ENCODE data around the gene SLC1A2. TPM values are rescaled to one million over a fixed set of nuclear protein-coding genes. Genes with fewer than 3 reads are reported as not detected.

Gene SLC1A2
- total RNA-seq, 4 donors from 2014 or later: 0.27 to 0.80 (median 0.79) TPM; not detected in 1

GRCh38 chr11:35360055-35360530, 59.3 kb downstream of the SLC1A2 start:
- in situ Hi-C loops (cut with MboI; ENCODE audit: low pct_ligation_motif_present in 1 of 4, low pct_unique_long_range_greater_than_20kb in 1 of 4, low sequenced_read_pairs in 3 of 4) (no loop called here), intact Hi-C loops (cut with DNase I; ENCODE audit: low total_unique reads) (no loop called here)
- 47 to 84% methylated on average over 4 to 7 of the region's 7 CpGs for WGBS, 2 donors (ENCODE audit: low coverage in 1 of 2)
- Histone ChIP-seq H3K36me3 (no peaks in the 10 kb centered on the region), H3K27ac (no peak overlapping the region), H3K4me3 (no peak overlapping the region), H3K9me3 (no peaks in the 10 kb centered on the region), H3K27me3 (no peaks in the 10 kb centered on the region), H3K4me1 (peaks cover 0 to 7% (median 4%) of the 10 kb centered on the region in 4 donors)
- no peak for TF ChIP-seq CTCF (IDR thresholded peaks at IDR 0.05)
- TF ChIP-seq POLR2AphosphoS5 (IDR thresholded peaks at IDR 0.05): no peak
- TF ChIP-seq EP300 (IDR thresholded peaks at IDR 0.05; ENCODE audit: low read depth): no peak
- no peak for TF ChIP-seq POLR2A (IDR thresholded peaks at IDR 0.05)
- DNase-seq: no peak

- in situ Hi-C loops (cut with MboI; ENCODE audit: low pct_ligation_motif_present in 1 of 4, low pct_unique_long_range_greater_than_20kb in 1 of 4, low sequenced_read_pairs in 3 of 4) (loop anchor here in 1 of 4 donors (10.0 kb wide), 1 partner anchor 55 kb away; the partner anchor contains the start of gene SLC1A2), intact Hi-C loops (cut with DNase I; ENCODE audit: low total_unique reads) (no loop called here)
- no peak for DNase-seq
- Histone ChIP-seq H3K27me3 (no peaks in the 10 kb centered on the region), H3K9me3 (no peaks in the 10 kb centered on the region), H3K4me3 (no peak overlapping the region), H3K4me1 (peaks cover 0 to 7% (median 4%) of the 10 kb centered on the region in 4 donors), H3K27ac (no peak overlapping the region), H3K36me3 (no peaks in the 10 kb centered on the region)
- 61 to 65% methylated on average over 3 of the region's 3 CpGs for WGBS, 2 donors (ENCODE audit: low coverage in 1 of 2)
- TF ChIP-seq POLR2A (IDR thresholded peaks at IDR 0.05) (no peak), CTCF (IDR thresholded peaks at IDR 0.05) (no peak)
Measured at GRCh38 chr11:35359321-35360054, 59.9 kb downstream of the SLC1A2 start.

- in situ Hi-C loops (cut with MboI; ENCODE audit: low pct_ligation_motif_present in 1 of 4, low pct_unique_long_range_greater_than_20kb in 1 of 4, low sequenced_read_pairs in 3 of 4): loop anchor here in 1 of 4 donors (10.0 kb wide), 1 partner anchor 56 kb away; the partner anchor contains the start of gene SLC1A2
- Histone ChIP-seq H3K4me1 (peaks cover 0 to under 1% (median 0%) of the 10 kb centered on the region in 4 donors), H3K36me3 (no peaks in the 10 kb centered on the region), H3K4me3 (no peak overlapping the region), H3K9me3 (no peaks in the 10 kb centered on the region), H3K27me3 (no peaks in the 10 kb centered on the region), H3K27ac (no peak overlapping the region)
- DNase-seq: no peak
- TF ChIP-seq EP300 (IDR thresholded peaks at IDR 0.05; ENCODE audit: low read depth) (no peak), POLR2A (IDR thresholded peaks at IDR 0.05) (no peak), CTCF (IDR thresholded peaks at IDR 0.05) (no peak), POLR2AphosphoS5 (IDR thresholded peaks at IDR 0.05) (no peak)
- intact Hi-C loops (cut with DNase I; ENCODE audit: low total_unique reads): no loop called here
Measured at GRCh38 chr11:35358391-35358790, 61.0 kb downstream of the SLC1A2 start.

- H3K9me3 ChIP-seq: no peaks in the 10 kb centered on the region
- no peaks in the 10 kb centered on the region for H3K27me3 ChIP-seq
- in situ Hi-C loops (cut with MboI; ENCODE audit: low pct_ligation_motif_present in 1 of 4, low pct_unique_long_range_greater_than_20kb in 1 of 4, low sequenced_read_pairs in 3 of 4) (loop anchor here in 1 of 4 donors (10.0 kb wide), 1 partner anchor 57 kb away; the partner anchor contains the start of gene SLC1A2), intact Hi-C loops (cut with DNase I; ENCODE audit: low total_unique reads) (no loop called here)
- DNase-seq: no peak
- H3K27ac ChIP-seq: no peak overlapping the region
- no peak overlapping the region for H3K4me3 ChIP-seq
- TF ChIP-seq POLR2A (IDR thresholded peaks at IDR 0.05) (no peak), POLR2AphosphoS5 (IDR thresholded peaks at IDR 0.05) (no peak)
- H3K4me1 ChIP-seq: no peaks in the 10 kb centered on the region
- H3K36me3 ChIP-seq: no peaks in the 10 kb centered on the region
- 88% methylated on average over 5 of the region's 5 CpGs; no CpG with 5 or more reads in 1 of the 2 donors for WGBS, 2 donors (ENCODE audit: low coverage in 1 of 2)
Measured at GRCh38 chr11:35357923-35358322, 61.4 kb downstream of the SLC1A2 start.
